HG02798 (cell line): ENCODE results near the gene OR4K5.
"Not testable (repeated sequence)": the region's sequence is repeated elsewhere in the genome, so short reads cannot be mapped to it uniquely, and the experiment has no call there.

Experiments used
- ATAC-seq: cut with Tn5 transposase; IDR thresholded peaks from one replicate; pipeline ENCODE4 v1.9.1; 2021; ENCODE audit warnings: mild to moderate bottlenecking; ENCODE audit not compliant: unreplicated experiment, poor library complexity

The OR4K5 gene

GRCh38 chr14:19920021-19920657, at the start of gene OR4K5:
OR4K5 (plus strand) TSS chr14:19920607; CDS start chr14:19920607, 0 bp downstream.
- ATAC-seq: no peak

GRCh38 chr14:19873178-19873577, 47.2 kb upstream of the OR4K5 start:
- no peak for ATAC-seq

- ATAC-seq: no peak
Observed at GRCh38 chr14:19874842-19875241, 45.6 kb upstream of the OR4K5 start, which contains the start of gene OR4K2. OR4K2 (plus strand) TSS chr14:19875142; CDS start chr14:19876268, 1,126 bp downstream.

GRCh38 chr14:19878029-19878642, 42.3 kb upstream of the OR4K5 start:
- no peak for ATAC-seq

GRCh38 chr14:19895282-19895681, 25.1 kb upstream of the OR4K5 start:
- ATAC-seq: no peak

GRCh38 chr14:19900999-19901398, 19.4 kb upstream of the OR4K5 start:
- ATAC-seq: no peak

GRCh38 chr14:19902409-19902808, 18.0 kb upstream of the OR4K5 start:
- ATAC-seq: no peak

- ATAC-seq: no peak
Observed at GRCh38 chr14:19906665-19907064, 13.7 kb upstream of the OR4K5 start.

GRCh38 chr14:19911114-19911513, 9.3 kb upstream of the OR4K5 start:
- no peak for ATAC-seq

GRCh38 chr14:19917243-19917642, 3.2 kb upstream of the OR4K5 start:
- ATAC-seq: no peak

- ATAC-seq: no peak
Observed at GRCh38 chr14:19917955-19918518, 2.4 kb upstream of the OR4K5 start.

GRCh38 chr14:19918553-19919264, 1.7 kb upstream of the OR4K5 start:
- no peak for ATAC-seq

- no peak for ATAC-seq
Observed at GRCh38 chr14:19930617-19931016, 10.2 kb downstream of the OR4K5 start, which contains the start of gene OR4K1. OR4K1 (plus strand) TSS chr14:19930917; CDS start chr14:19935667, 4,750 bp downstream.

- no peak for ATAC-seq
Observed at GRCh38 chr14:19941668-19942067, 21.3 kb downstream of the OR4K5 start.

- no peak for ATAC-seq
Observed at GRCh38 chr14:19947413-19948090, 27.1 kb downstream of the OR4K5 start.

- ATAC-seq: no peak
Observed at GRCh38 chr14:19949218-19949617, 28.8 kb downstream of the OR4K5 start.

GRCh38 chr14:19969735-19970134, 49.3 kb downstream of the OR4K5 start:
- ATAC-seq: not testable (repeated sequence)
